ENCODE results near the gene PATJ.
"Not testable (repeated sequence)": the region's sequence is repeated elsewhere in the genome, so short reads cannot be mapped to it uniquely, and the experiment has no call there.

PATJ gene

DNA sequence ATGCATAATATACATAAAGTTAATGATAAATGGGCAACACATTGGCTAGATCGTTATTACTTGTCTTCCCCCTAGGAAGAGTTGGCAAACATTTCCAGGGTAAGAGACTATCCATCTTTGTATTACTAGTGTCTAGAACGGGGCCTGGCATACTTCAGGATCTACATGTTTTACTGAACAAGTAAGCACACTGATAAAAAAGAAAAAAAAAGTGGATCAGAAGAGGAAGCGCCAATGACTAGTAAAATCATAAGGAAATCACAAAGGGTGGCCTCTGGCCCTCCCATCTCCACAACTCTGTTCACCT, 17.8 kb upstream of the PATJ start:
- no peak for DNase-seq (ENCODE audit: low read depth, low spot score)

DNA sequence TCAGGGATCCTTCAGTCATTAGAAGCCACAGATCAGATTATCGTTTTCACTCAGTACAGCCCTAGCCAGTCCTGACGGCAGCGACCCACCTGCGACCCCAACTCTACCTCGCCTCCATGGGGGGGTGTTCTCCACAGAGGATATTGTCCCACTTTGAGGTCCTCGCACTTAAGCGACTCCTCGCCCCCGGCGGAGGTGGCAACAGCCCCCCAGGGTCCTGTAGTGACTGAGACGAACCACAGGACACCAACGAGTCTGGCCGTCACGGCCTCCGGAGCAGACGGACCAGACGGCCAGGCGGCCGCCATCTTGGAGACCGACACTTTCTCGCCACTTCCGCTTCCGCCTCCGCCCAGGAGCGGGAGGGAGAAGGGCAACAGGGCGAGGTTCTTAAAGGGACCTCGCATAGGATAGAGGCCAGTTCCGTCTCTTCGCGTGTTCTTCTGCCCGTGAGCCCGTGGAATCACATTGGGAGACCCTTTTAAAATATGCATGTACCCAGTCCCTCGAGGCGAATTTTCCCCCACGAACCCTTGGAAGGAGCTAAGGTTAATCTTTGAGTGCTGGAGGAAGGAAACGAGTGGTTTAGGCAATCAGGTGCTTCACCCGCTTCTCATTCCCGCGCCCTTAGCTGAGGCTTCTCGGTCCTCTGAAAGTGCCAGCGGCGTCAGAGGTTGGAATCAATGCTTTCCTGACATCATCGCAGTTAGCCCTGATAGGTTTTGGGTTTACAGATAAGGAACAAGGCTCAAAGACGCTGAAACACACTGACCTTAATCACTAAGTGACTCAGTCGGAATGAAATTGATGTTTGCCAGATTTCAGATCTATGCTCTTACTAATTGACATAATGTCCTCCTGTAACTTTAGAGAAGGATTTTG, 17.2 kb upstream of the PATJ start, which contains the start of gene TM2D1:
TM2D1 (minus strand) TSS at position 329 of the 882 bp plus-strand sequence; CDS start at position 308, 21 bp downstream.
- H3K27ac ChIP-seq, result peak within 1 kb of the TSS; percentile 79
- no peaks in the 10 kb centered on the region for H3K9me3 ChIP-seq (ENCODE audit: low read depth, low read length)
- peak within 1 kb of the TSS; percentile 99 for H3K4me3 ChIP-seq
- peak; percentile 58 for DNase-seq (ENCODE audit: low read depth, low spot score)
- peak within 1 kb of the TSS; percentile 99 for H3K9ac ChIP-seq (ENCODE audit: insufficient read length)
- H3K36me3 ChIP-seq (ENCODE audit: insufficient read depth, low read length), result no peaks in the 10 kb centered on the region; the same call in none of the 2 replicates
- TF ChIP-seq EZH2 (IDR thresholded peaks at IDR 0.05), result no peak
- TF ChIP-seq FOXP2 (optimal IDR thresholded peaks at IDR 0.05; ENCODE audit: control extremely low read depth, extremely low read length, insufficient read depth), result peak; percentile 88
- peak; percentile 99 for TF ChIP-seq POLR2AphosphoS5 (IDR thresholded peaks at IDR 0.05; ENCODE audit: borderline replicate concordance, low read depth, low read length)

More for the DNA sequence above, 17.8 kb upstream of the PATJ start:
- TF ChIP-seq FOXP2 (optimal IDR thresholded peaks at IDR 0.05; ENCODE audit: control extremely low read depth, extremely low read length, insufficient read depth), result no peak
- no peak for TF ChIP-seq POLR2AphosphoS5 (IDR thresholded peaks at IDR 0.05; ENCODE audit: borderline replicate concordance, low read depth, low read length)
- TF ChIP-seq EZH2 (IDR thresholded peaks at IDR 0.05), result no peak
- peaks cover 6% of the 10 kb centered on the region for H3K36me3 ChIP-seq (ENCODE audit: insufficient read depth, low read length)
- H3K27ac ChIP-seq, result peak overlapping the region; percentile 79
- peak overlapping the region; percentile 99 for H3K4me3 ChIP-seq
- no peaks in the 10 kb centered on the region for H3K9me3 ChIP-seq (ENCODE audit: low read depth, low read length)
- peak overlapping the region; percentile 99 for H3K9ac ChIP-seq (ENCODE audit: insufficient read length)

DNA sequence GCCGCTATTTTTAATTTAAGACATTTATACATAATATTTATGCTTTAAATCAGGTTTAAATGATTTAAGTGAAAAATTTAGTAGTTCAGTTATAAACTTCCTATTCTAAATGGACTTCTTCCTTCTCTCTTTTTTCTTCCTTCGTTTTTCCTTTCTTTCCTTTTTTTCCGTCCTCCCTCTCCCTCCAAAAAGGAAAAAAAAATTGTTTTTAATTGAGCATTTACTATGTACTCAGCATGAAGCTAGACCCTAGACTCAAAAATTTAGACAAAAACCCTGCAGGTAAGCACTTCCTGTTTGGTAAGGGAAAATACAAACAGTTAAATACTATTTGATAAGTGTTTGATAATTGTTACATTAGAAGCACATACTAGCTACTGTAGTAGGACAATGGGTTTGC, 14.7 kb upstream of the PATJ start:
- H3K9ac ChIP-seq (ENCODE audit: insufficient read length), result no peak overlapping the region
- no peak overlapping the region for H3K27ac ChIP-seq
- no peak for DNase-seq (ENCODE audit: low read depth, low spot score)
- H3K9me3 ChIP-seq (ENCODE audit: low read depth, low read length), result no peaks in the 10 kb centered on the region
- no peaks in the 10 kb centered on the region; the same call in 1 of the 2 replicates for H3K36me3 ChIP-seq (ENCODE audit: insufficient read depth, low read length)
- no peak overlapping the region for H3K4me3 ChIP-seq
- TF ChIP-seq POLR2AphosphoS5 (IDR thresholded peaks at IDR 0.05; ENCODE audit: borderline replicate concordance, low read depth, low read length), result no peak
- TF ChIP-seq FOXP2 (optimal IDR thresholded peaks at IDR 0.05; ENCODE audit: control extremely low read depth, extremely low read length, insufficient read depth), result no peak
- no peak for TF ChIP-seq EZH2 (IDR thresholded peaks at IDR 0.05)

- H3K9me3 ChIP-seq (ENCODE audit: low read depth, low read length); H3K4me3 ChIP-seq; DNase-seq (ENCODE audit: low read depth, low spot score); H3K36me3 ChIP-seq (ENCODE audit: insufficient read depth, low read length); H3K27ac ChIP-seq; H3K9ac ChIP-seq (ENCODE audit: insufficient read length): not testable (repeated sequence)
Observed at GRCh38 chr1:61730679-61731078, 11.6 kb upstream of the PATJ start.

- no peaks in the 10 kb centered on the region for H3K36me3 ChIP-seq (ENCODE audit: insufficient read depth, low read length)
- DNase-seq (ENCODE audit: low read depth, low spot score), result no peak
- peak overlapping the region; percentile 73 for H3K27ac ChIP-seq
- no peak overlapping the region for H3K9ac ChIP-seq (ENCODE audit: insufficient read length)
- TF ChIP-seq POLR2AphosphoS5 (IDR thresholded peaks at IDR 0.05; ENCODE audit: borderline replicate concordance, low read depth, low read length) (no peak), FOXP2 (optimal IDR thresholded peaks at IDR 0.05; ENCODE audit: control extremely low read depth, extremely low read length, insufficient read depth) (no peak), EZH2 (IDR thresholded peaks at IDR 0.05) (no peak)
- H3K9me3 ChIP-seq (ENCODE audit: low read depth, low read length), result no peaks in the 10 kb centered on the region
- H3K4me3 ChIP-seq, result no peak overlapping the region
Observed at GRCh38 chr1:61732726-61733125, 9.6 kb upstream of the PATJ start.

- no peak overlapping the region for H3K9ac ChIP-seq (ENCODE audit: insufficient read length)
- TF ChIP-seq POLR2AphosphoS5 (IDR thresholded peaks at IDR 0.05; ENCODE audit: borderline replicate concordance, low read depth, low read length) (no peak), EZH2 (IDR thresholded peaks at IDR 0.05) (no peak), FOXP2 (optimal IDR thresholded peaks at IDR 0.05; ENCODE audit: control extremely low read depth, extremely low read length, insufficient read depth) (no peak)
- no peaks in the 10 kb centered on the region for H3K36me3 ChIP-seq (ENCODE audit: insufficient read depth, low read length)
- no peak overlapping the region for H3K4me3 ChIP-seq
- H3K27ac ChIP-seq, result no peak overlapping the region
- no peak for DNase-seq (ENCODE audit: low read depth, low spot score)
- no peaks in the 10 kb centered on the region for H3K9me3 ChIP-seq (ENCODE audit: low read depth, low read length)
Observed at GRCh38 chr1:61740751-61741700, 1.3 kb upstream of the PATJ start.

- TF ChIP-seq EZH2 (IDR thresholded peaks at IDR 0.05), result no peak
- TF ChIP-seq POLR2AphosphoS5 (IDR thresholded peaks at IDR 0.05; ENCODE audit: borderline replicate concordance, low read depth, low read length), result 0 out of 2 replicates have a peak, but pooled peaks have one; percentile 15
- TF ChIP-seq FOXP2 (optimal IDR thresholded peaks at IDR 0.05; ENCODE audit: control extremely low read depth, extremely low read length, insufficient read depth), result no peak
- H3K9ac ChIP-seq (ENCODE audit: insufficient read length), result peak overlapping the region; percentile 78
- H3K9me3 ChIP-seq (ENCODE audit: low read depth, low read length), result no peaks in the 10 kb centered on the region
- no peaks in the 10 kb centered on the region for H3K36me3 ChIP-seq (ENCODE audit: insufficient read depth, low read length)
- H3K4me3 ChIP-seq, result peak overlapping the region; percentile 78
- H3K27ac ChIP-seq, result 0 out of 2 replicates have a peak overlapping the region, but pooled peaks have one; percentile 42
- DNase-seq (ENCODE audit: low read depth, low spot score), result no peak
Observed at GRCh38 chr1:61742620-61743430, 545 bp downstream of the PATJ start.
